ENCODE measurements around the gene CUX1.

CUX1 gene

DNA sequence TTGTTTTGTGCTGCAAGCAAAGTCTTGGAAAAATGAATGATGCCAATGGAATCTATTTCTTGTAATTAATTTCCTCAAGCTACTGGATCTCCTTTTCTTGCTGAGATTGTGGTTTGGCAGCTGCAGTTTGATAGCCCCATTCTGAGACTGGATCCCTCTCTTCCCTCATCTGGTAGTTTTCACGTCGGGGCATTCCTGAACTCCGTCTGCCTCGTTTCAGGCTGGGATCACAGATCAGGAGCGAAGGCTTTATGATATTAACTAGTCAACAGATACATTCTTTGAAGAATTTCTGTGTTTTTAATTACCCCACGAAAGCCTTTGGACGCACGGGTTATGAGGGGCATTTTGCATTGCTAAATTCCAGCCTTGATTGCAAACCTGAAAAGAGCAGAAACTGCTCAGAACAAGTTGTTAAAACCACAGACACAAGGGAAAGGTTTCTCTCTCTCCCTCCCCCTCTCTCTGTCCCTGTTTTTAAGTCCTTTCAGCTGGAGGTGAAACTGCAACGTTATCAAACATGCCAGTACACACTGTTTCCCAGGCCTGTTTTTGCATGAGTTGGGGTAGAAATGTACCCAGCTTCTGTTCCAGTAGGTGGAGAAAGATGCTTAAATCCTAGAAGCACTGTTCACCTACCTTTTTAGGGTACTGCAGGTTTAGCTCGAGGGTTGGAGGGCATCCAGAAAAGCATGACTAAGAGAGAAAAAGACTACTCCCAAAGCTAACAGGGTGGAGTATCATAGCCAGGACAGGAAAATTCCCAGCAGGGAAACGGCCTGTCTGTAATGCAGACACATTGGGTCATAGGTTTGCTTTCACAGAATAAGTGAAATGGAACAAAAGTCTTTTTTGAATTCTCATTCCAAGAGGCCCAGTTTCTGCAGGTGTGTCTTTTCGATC lies 124.3 kb downstream of the CUX1 start:
- peak; percentile 88 for ATAC-seq
- TF ChIP-seq TSHZ2 (CRISPR knock-in tag; IDR thresholded peaks at IDR 0.05) (no peak), ESRRG (CRISPR knock-in tag; IDR thresholded peaks at IDR 0.05) (no peak), OSR1 (CRISPR knock-in tag; IDR thresholded peaks at IDR 0.05) (no peak), CSDC2 (CRISPR knock-in tag; IDR thresholded peaks at IDR 0.05) (no peak)
- TF ChIP-seq, protein P1, sequence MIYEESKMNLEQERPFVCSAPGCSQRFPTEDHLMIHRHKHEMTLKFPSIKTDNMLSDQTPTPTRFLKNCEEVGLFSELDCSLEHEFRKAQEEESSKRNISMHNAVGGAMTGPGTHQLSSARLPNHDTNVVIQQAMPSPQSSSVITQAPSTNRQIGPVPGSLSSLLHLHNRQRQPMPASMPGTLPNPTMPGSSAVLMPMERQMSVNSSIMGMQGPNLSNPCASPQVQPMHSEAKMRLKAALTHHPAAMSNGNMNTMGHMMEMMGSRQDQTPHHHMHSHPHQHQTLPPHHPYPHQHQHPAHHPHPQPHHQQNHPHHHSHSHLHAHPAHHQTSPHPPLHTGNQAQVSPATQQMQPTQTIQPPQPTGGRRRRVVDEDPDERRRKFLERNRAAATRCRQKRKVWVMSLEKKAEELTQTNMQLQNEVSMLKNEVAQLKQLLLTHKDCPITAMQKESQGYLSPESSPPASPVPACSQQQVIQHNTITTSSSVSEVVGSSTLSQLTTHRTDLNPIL (CRISPR knock-in tag; IDR thresholded peaks at IDR 0.05; ENCODE audit: low read depth): no peak

GRCh38 chr7:101942603-101943210 lies 125.3 kb downstream of the CUX1 start:
- no peak for ATAC-seq

GRCh38 chr7:101943306-101943705 lies 125.9 kb downstream of the CUX1 start:
- TF ChIP-seq SNAI2 (CRISPR knock-in tag; IDR thresholded peaks at IDR 0.05): no peak
- TF ChIP-seq ZNF8 (CRISPR knock-in tag; IDR thresholded peaks at IDR 0.05): no peak
- no peak for TF ChIP-seq GLIS3 (CRISPR knock-in tag; IDR thresholded peaks at IDR 0.05)
- no peak for TF ChIP-seq RARB (CRISPR knock-in tag; IDR thresholded peaks at IDR 0.05)
- TF ChIP-seq, protein P1 (CRISPR knock-in tag; IDR thresholded peaks at IDR 0.05; ENCODE audit: low read depth): no peak
- ATAC-seq: no peak

More at GRCh38 chr7:101942603-101943210, 125.3 kb downstream of the CUX1 start:
- TF ChIP-seq ESRRG (CRISPR knock-in tag; IDR thresholded peaks at IDR 0.05): no peak
- TF ChIP-seq, protein P2, sequence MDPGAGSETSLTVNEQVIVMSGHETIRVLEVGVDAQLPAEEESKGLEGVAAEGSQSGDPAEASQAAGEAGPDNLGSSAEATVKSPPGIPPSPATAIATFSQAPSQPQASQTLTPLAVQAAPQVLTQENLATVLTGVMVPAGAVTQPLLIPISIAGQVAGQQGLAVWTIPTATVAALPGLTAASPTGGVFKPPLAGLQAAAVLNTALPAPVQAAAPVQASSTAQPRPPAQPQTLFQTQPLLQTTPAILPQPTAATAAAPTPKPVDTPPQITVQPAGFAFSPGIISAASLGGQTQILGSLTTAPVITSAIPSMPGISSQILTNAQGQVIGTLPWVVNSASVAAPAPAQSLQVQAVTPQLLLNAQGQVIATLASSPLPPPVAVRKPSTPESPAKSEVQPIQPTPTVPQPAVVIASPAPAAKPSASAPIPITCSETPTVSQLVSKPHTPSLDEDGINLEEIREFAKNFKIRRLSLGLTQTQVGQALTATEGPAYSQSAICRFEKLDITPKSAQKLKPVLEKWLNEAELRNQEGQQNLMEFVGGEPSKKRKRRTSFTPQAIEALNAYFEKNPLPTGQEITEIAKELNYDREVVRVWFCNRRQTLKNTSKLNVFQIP (CRISPR knock-in tag; IDR thresholded peaks at IDR 0.05; ENCODE audit: borderline replicate concordance, low read depth): no peak
- TF ChIP-seq CSDC2 (CRISPR knock-in tag; IDR thresholded peaks at IDR 0.05): no peak

DNA sequence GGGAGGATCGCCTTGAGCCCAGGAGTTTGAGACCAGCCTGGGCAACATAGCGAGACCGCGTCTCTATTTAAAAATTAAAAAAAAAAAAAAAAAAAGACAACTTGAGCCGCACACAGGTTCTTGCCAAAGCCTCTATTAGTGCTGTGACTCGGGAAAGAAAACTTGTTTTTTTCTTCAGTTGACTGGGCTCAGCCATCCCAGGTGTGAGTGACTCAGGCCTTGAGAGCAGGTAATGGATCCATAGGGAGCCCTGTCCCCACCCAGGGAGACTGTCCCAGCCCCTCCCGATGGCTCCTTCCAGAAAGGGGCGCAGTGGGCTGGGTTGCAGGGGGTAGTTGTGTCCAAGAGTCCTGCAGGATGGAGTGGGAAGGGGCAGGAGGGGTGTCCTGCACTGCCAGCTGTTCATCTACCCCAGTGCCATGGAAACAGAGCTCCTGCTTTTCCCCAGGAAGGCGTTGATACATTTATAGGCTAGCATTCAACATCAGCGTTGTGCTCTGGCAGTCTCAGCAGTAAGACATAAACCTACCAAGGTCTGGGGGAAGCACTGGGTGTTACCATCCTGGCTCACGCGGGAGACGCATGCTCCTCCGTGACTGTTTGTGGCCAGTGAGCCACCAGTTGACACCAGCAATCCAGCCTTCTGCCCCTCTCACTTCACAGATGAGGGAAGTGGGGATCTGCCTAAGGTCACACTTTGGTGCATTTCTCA lies 126.6 kb downstream of the CUX1 start:
- ATAC-seq: no peak
- no peak for TF ChIP-seq GLIS3 (CRISPR knock-in tag; IDR thresholded peaks at IDR 0.05)

DNA sequence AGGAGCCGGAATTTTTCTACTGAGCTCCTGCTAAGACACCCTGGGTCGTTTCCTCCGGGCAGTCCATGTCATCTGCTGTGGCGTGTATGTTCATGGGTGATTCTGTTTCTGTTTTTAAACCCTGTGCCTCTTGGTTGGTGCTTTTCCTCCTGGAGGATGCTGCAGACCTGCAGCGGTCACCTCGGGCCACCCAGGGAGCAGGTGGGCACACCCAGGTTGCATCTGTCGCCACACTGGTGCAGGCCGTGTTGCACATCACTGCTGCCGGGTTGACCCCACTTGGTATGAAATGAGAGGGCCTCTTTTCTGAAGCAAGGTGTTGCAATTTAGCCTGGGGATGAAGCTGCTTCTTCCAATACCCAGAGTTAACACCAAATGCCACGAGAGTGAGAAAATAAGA lies 127.2 kb downstream of the CUX1 start:
- no peak for TF ChIP-seq PATZ1 (CRISPR knock-in tag; IDR thresholded peaks at IDR 0.05; ENCODE audit: borderline replicate concordance)
- TF ChIP-seq ESRRG (CRISPR knock-in tag; IDR thresholded peaks at IDR 0.05): no peak
- TF ChIP-seq SNAI2 (CRISPR knock-in tag; IDR thresholded peaks at IDR 0.05): no peak
- no peak for TF ChIP-seq ZNF70 (CRISPR knock-in tag; IDR thresholded peaks at IDR 0.05)
- TF ChIP-seq TOX (CRISPR knock-in tag; IDR thresholded peaks at IDR 0.05; ENCODE audit: borderline replicate concordance): no peak
- no peak for ATAC-seq

Data from SK-N-SH treated with all-trans-retinoic acid at 6 μM for 48 hours (cell line).